Hepatocyte (in vitro differentiated cells): ENCODE measurements around the gene ANO6. TPM values are rescaled to one million over a fixed set of nuclear protein-coding genes. Genes with fewer than 3 reads are reported as not detected.

Experiments used
- DNase-seq: peaks from one replicate; pipeline ENCODE4 v3.0.0-alpha.2; 2016; ENCODE audit warnings: low spot score
- H2AFZ ChIP-seq: fragments of 200-600 bp; sonication (generic); 2 replicates; pipeline ENCODE4 v1.6.0; 2016; ENCODE audit warnings: antibody characterized with exemption, mild to moderate bottlenecking
- H3K27ac ChIP-seq: fragments of 200-600 bp; sonication (generic); 2 replicates; pipeline ENCODE4 v1.5.1; 2016; ENCODE audit warnings: mild to moderate bottlenecking
- H3K27me3 ChIP-seq: fragments of 200-600 bp; sonication (generic); 2 replicates; pipeline ENCODE4 v1.6.1; 2016
- H3K36me3 ChIP-seq: fragments of 200-600 bp; sonication (generic); replicated peaks from 2 replicates; pipeline ENCODE4 v1.5.1; 2016; ENCODE audit warnings: low read depth; ENCODE audit not compliant: insufficient read depth
- H3K4me1 ChIP-seq: fragments of 200-600 bp; sonication (generic); 2 replicates; pipeline ENCODE4 v1.5.1; 2016; ENCODE audit warnings: mild to moderate bottlenecking, moderate library complexity; ENCODE audit not compliant: insufficient read depth
- H3K4me2 ChIP-seq: fragments of 200-600 bp; sonication (generic); 2 replicates; pipeline ENCODE4 v1.6.0; 2016
- H3K4me3 ChIP-seq: fragments of 200-600 bp; sonication (generic); 2 replicates; pipeline ENCODE4 v1.5.1; 2016; ENCODE audit warnings: mild to moderate bottlenecking
- H3K79me2 ChIP-seq: fragments of 200-600 bp; sonication (generic); 2 replicates; pipeline ENCODE4 v1.6.0; 2017; ENCODE audit warnings: mild to moderate bottlenecking
- H3K9me2 ChIP-seq: fragments of 200-600 bp; sonication (generic); replicated peaks from 2 replicates; pipeline ENCODE4 v1.6.0; 2017; ENCODE audit warnings: mild to moderate bottlenecking; ENCODE audit not compliant: insufficient read depth
- H3K9me3 ChIP-seq: fragments of 200-600 bp; sonication (generic); 2 replicates; pipeline ENCODE4 v1.5.1; 2016; ENCODE audit warnings: low read depth, mild to moderate bottlenecking
- H4K20me1 ChIP-seq: fragments of 200-600 bp; sonication (generic); 2 replicates; pipeline ENCODE4 v1.6.0; 2016; ENCODE audit warnings: mild to moderate bottlenecking; ENCODE audit not compliant: insufficient read depth, poor library complexity, severe bottlenecking
- CTCF ChIP-seq: fragments of 200-600 bp; sonication (generic); IDR thresholded peaks from 2 replicates; pipeline ENCODE4 v1.5.1; 2016; ENCODE audit warnings: antibody characterized with exemption, mild to moderate bottlenecking; ENCODE audit not compliant: poor library complexity
- EZH2 ChIP-seq: fragments of 200-600 bp; sonication (generic); IDR thresholded peaks from 2 replicates; pipeline ENCODE4 v1.6.1; 2016; ENCODE audit warnings: antibody characterized with exemption, mild to moderate bottlenecking, borderline replicate concordance
- EZH2phosphoT487 ChIP-seq: fragments of 200-600 bp; sonication (generic); IDR thresholded peaks from one replicate; pipeline ENCODE4 v1.6.1; 2018; ENCODE audit warnings: antibody characterized with exemption, mild to moderate bottlenecking, low read depth, moderate library complexity; ENCODE audit not compliant: unreplicated experiment, severe bottlenecking
- WGBS: methylation state at CpG from one replicate; pipeline ENCODE4 v1.1.6; 2016; ENCODE audit warnings: low lambda C conversion rate; ENCODE audit errors: missing lambda C conversion rate; 5-methylcytosine and 5-hydroxymethylcytosine counted together
- polyA plus RNA-seq: library from polyadenylated mRNA; unstranded; fragments of >200 nt; fragmentation: Nextera tagmentation; extraction: Ambion mirVana; gene quantifications from 2 replicates; pipeline ENCODE4 v1.2.1, GENCODE V29; 2016
- total RNA-seq: library from RNA; depleted of rRNA; stranded (reverse); fragments of >200 nt; gene quantifications from 2 replicates; pipeline ENCODE4 v1.2.3, GENCODE V29; 2014

The ANO6 gene
- total and polyA plus RNA-seq, 2 experiments from 2014 or later: 50.4 to 82.2 TPM

GRCh38 chr12:45257185-45257930, 41.5 kb downstream of the ANO6 start:
- WGBS: 97% methylated on average over 6 of the region's 6 CpGs
- DNase-seq: no peak
- H3K36me3 ChIP-seq: no peaks in the 10 kb centered on the region
- no peak overlapping the region for H2AFZ ChIP-seq
- peaks cover 29% of the 10 kb centered on the region for H3K4me1 ChIP-seq
- H3K4me2 ChIP-seq: no peak overlapping the region
- H3K27ac ChIP-seq: no peak overlapping the region
- no peaks in the 10 kb centered on the region for H3K27me3 ChIP-seq
- H3K9me2 ChIP-seq: no peaks in the 10 kb centered on the region
- H3K9me3 ChIP-seq: no peaks in the 10 kb centered on the region
- H3K79me2 ChIP-seq: peaks cover 79% of the 10 kb centered on the region
- no peak overlapping the region for H3K4me3 ChIP-seq
- no peaks in the 10 kb centered on the region for H4K20me1 ChIP-seq
- TF ChIP-seq EZH2phosphoT487: no peak
- TF ChIP-seq CTCF: no peak
- TF ChIP-seq EZH2: no peak

GRCh38 chr12:45259675-45260074, 43.8 kb downstream of the ANO6 start:
- TF ChIP-seq EZH2phosphoT487: no peak
- TF ChIP-seq EZH2: no peak
- no peak for TF ChIP-seq CTCF
- Histone ChIP-seq H3K4me1 (peaks cover 47% of the 10 kb centered on the region), H3K4me2 (peak overlapping the region; percentile 69), H3K36me3 (no peaks in the 10 kb centered on the region), H3K9me3 (no peaks in the 10 kb centered on the region), H3K79me2 (peaks cover 72% of the 10 kb centered on the region), H2AFZ (no peak overlapping the region), H3K4me3 (no peak overlapping the region), H3K27me3 (no peaks in the 10 kb centered on the region), H3K27ac (peak overlapping the region; percentile 78), H3K9me2 (no peaks in the 10 kb centered on the region), H4K20me1 (no peaks in the 10 kb centered on the region)
- WGBS: 44% methylated on average over 3 of the region's 3 CpGs
- DNase-seq: no peak

GRCh38 chr12:45260104-45260815, 44.4 kb downstream of the ANO6 start:
- DNase-seq: peak; percentile 68
- H3K79me2 ChIP-seq: peaks cover 73% of the 10 kb centered on the region

More at GRCh38 chr12:45260104-45260815, 44.4 kb downstream of the ANO6 start:
- peak overlapping the region; percentile 69 for H3K4me2 ChIP-seq
- H3K36me3 ChIP-seq: no peaks in the 10 kb centered on the region
- H2AFZ ChIP-seq: no peak overlapping the region
- H3K4me3 ChIP-seq: no peak overlapping the region
- H3K27ac ChIP-seq: peak overlapping the region; percentile 78
- no peaks in the 10 kb centered on the region for H3K9me3 ChIP-seq
- H3K9me2 ChIP-seq: no peaks in the 10 kb centered on the region
- H3K27me3 ChIP-seq: no peaks in the 10 kb centered on the region
- H4K20me1 ChIP-seq: no peaks in the 10 kb centered on the region
- 43% methylated on average over 5 of the region's 5 CpGs for WGBS
- H3K4me1 ChIP-seq: peaks cover 49% of the 10 kb centered on the region
- TF ChIP-seq EZH2 (no peak), EZH2phosphoT487 (no peak), CTCF (no peak)
